ENCODE results near the gene GARRE1. TPM values are rescaled to one million over a fixed set of nuclear protein-coding genes. Genes with fewer than 3 reads are reported as not detected.

GARRE1 gene
- total and polyA plus RNA-seq, 2 of the 8 experiments (the other 6 are each of a cell fraction or from before 2014, with no cell fraction given) = 16.4 to 23.1 TPM

GRCh38 chr19:34269081-34269480 lies 14.7 kb downstream of the GARRE1 start (continued):
- TF ChIP-seq SP2 (IDR thresholded peaks at IDR 0.05; ENCODE audit: low read length) (no peak), SAP30 (IDR thresholded peaks at IDR 0.05; ENCODE audit: insufficient read depth, insufficient replicate concordance, low read length) (no peak), JUND (IDR thresholded peaks at IDR 0.05; ENCODE audit: low read length) (no peak), TAF1 (IDR thresholded peaks at IDR 0.05; ENCODE audit: low read depth, low read length) (no peak), BACH1 (IDR thresholded peaks at IDR 0.05; ENCODE audit: low read length) (no peak), POU5F1 (IDR thresholded peaks at IDR 0.05; ENCODE audit: low read depth, low read length) (no peak), NANOG (IDR thresholded peaks at IDR 0.05; ENCODE audit: insufficient read depth, low read depth, low read length, poor library complexity, severe bottlenecking) (no peak)

Measured in H1 (cell line).